Stimulated activated CD4-positive, alpha-beta T cell treated with anti-CD3 and anti-CD28 coated beads, Interleukin-4, amount 100 ng/mL, for 24 hours (primary cell): ENCODE measurements around the gene ITPR1.

Source experiments
- DNase-seq: peaks from one replicate; pipeline ENCODE4 v3.0.0-alpha.2; 2020

The ITPR1 gene

GRCh38 chr3:4511491-4512262 is 18.5 kb downstream of the ITPR1 start:
- DNase-seq, result no peak

- no peak for DNase-seq
Measured at GRCh38 chr3:4512895-4513616, 19.9 kb downstream of the ITPR1 start.

DNA sequence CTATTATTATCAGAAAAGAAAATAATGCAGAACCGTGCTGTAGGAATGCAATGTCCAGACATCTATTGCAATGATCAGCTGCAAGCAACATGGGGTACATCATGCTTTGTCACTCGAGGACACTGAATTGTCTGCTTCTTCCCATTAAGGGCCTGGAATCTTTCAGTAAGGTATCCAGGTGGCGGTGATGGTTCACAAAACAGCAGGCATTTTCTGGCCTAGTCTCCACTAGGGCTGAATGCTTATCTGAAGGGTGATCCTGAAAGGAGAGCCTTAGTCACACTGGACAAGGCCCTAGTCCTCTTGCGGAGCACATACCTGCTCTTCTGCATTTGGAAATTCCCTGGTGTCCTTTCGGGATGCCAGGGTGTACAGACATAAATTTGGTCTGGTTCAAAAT is 21.2 kb downstream of the ITPR1 start:
- DNase-seq, result no peak

DNA sequence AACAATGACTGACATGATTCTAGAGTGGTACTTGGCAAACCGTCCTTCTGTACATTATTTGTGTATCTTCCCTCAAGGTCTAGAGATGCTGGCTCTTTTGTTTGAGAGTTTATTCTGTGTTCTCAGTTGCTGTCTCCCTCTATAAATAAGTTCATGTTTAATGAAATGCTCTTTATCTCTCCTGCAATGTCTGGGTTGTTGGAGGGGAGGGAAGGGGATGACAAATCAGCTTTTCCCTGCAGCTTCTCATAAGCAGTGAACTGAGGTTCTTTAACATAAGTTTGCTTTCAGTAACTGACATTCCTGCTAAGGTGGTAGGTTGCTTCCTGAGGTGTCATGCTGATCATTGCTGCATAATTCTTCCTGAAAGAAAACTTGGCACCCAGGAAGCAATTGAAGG is 21.8 kb downstream of the ITPR1 start:
- no peak for DNase-seq

- no peak for DNase-seq
Measured at GRCh38 chr3:4515916-4516579, 22.9 kb downstream of the ITPR1 start.

DNA sequence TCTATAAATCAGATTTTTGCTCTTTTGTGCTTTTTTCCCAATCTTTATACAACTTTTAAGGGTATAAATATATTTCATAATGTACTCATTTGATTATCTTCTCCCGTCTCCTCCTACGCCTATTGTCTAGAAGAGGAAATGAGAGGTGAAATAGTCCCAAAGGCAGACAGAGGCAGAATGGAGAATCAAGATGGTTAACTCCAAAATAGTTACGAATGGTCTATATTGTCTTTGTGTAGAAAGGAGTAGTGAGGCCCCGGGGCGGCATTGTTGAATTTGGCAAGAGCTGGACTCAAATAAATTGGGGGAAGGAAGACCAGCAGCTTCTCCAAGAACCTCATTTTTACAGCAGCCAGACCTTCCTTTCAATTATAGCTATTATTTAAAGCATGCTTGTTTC is 23.9 kb downstream of the ITPR1 start:
- no peak for DNase-seq

GRCh38 chr3:4517643-4518311 is 24.6 kb downstream of the ITPR1 start:
- DNase-seq, result no peak

DNA sequence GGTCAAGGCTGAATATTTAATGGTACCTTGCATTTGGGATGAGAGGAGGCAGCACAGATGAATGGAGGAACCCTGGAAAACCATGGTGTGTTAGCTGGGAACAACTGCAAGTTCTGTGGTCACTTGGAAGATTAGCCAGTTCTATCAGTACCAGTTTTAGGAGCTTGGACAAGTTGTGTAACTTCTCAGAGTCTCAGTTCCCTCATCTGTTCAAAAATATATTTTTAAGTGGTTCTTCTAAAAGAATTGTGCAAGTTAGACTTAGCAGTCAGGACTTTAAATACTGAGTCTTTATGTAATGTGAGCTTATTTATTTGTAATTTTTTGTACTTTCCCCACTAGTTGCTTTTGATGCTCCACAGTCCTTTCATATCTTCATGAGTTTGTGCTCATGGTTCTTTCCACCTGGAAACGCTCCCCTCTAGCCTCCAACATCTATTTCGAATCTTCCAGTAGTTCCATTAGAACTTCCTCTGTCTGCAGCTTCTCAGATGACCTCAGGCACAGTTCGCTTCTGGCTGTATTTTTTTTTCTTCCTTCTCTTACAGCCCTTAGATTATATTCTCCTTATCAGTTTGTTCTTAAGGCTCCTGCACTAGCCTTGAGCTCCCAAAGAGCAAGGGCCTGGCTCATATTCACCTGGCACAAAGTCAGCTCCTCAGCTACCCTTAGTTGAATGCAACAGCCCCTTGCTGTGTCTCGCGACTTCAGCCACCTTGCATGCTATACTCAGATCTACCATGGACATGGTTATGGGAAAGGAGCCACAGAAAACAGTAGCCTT is 27.1 kb downstream of the ITPR1 start:
- DNase-seq, result no peak

GRCh38 chr3:4522947-4523346 is 29.8 kb downstream of the ITPR1 start:
- DNase-seq, result no peak

DNA sequence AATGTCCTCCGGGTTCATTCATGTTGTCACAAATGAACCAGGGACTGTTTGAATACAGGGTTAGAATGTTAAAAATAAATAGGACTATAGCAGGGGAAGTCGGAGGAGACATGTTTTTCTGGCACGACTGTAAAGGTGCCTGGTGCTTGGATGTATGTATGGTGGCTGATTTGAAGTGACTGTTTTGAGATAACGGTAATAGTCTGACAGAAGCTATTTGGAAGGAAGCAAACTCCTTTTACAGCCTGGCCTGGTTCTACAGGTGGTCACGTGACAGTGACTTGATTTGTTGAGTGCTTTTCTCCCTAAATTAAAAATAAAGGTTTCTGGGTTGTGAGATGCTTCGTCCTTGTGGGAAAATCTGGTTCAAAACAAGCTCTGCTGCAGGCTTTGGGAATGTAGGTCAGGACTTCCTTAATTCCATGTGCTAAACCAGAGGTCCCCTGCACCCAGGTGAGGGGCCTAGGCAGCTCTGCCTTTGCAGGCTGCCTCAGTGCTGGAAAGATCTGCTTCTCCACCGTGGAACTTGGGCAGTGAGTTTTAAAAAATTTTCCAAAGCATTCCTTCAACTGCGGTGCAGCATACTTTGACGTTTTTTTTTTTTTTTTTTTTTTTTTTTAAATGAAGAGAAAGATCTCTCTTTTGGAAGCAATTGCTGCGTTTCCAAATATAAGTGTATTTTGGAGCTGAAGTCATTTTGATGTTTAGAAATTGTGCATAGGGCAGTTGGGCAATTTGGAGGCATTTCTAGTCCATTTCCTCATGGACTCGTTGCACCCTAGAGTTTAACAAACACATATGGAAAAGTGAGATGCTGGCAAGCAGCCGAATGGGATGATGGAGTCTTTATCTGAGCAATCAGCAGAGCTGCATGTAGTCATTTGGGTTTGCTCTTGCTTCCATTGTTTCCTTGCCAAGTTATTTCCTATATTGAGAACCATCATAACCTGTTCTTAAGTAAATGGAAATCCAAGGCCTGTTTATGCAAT is 30.9 kb downstream of the ITPR1 start:
- no peak for DNase-seq

DNA sequence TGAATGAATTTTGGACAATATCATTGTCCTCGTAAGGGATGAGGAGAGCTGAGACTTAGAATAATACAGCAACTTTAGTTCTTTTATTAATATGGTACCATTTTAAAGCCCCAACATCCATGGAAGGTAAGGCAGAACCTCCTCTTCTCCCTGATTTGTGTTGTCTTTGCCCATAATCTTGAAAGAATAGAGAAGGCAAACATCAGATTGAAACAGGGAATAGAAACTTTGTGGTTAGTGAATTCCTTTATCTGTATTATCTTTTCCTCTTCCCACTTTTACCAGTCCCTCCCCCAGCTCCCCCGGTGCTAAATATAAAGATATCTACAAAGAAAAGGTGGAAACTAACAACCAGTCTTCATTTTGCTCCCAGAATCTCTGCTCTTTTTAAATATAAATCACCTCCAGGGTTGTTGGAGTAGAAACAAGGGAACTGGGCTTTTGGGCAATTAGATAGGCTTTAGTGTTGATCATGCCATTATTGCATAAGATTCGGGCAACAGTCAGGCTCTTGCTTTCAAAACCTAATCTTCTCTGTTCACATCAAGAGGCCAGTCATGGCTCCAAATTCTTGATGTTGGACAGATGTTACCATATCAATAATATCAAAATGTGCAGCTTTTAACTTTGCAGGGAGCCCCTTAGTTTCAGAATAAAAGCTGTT is 32.5 kb downstream of the ITPR1 start:
- no peak for DNase-seq

GRCh38 chr3:4528320-4528719 is 35.2 kb downstream of the ITPR1 start:
- no peak for DNase-seq

DNA sequence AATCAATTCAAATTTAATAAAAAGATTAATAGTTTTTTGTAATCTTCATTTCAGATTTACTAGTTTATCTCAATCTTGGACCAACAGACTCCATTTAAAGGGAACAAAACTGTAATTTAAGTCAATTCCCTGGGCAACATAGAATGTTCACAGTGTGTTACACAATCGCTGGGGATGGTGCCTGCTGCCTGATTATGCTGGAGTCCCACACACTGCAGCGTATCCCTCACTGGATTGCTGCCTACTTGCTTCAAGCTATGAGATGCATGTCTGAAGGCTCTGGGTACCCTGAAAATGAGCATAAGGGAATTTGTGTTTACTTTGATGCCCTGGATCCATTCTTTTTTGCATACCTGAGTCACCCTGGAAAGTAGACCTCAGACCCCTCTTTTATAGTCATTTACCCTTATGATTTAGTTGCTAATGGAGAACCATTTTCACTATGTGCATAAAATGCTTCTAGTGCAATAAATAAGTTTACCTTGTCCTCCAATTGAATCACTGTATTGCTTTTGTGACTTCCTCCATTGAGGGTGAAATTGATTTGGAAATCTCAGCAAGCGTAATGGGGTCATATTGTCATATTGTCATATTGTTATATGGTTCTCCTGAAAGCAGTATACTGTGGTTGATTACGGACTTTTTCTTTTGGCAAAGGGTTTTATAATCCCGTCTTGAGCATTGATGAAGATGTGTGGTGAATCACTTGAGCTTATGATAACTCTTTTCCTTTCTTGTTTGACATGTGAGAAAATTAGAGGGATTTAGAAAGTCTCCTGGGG is 35.9 kb downstream of the ITPR1 start:
- DNase-seq, result no peak

GRCh38 chr3:4529876-4530588 is 36.9 kb downstream of the ITPR1 start:
- DNase-seq, result no peak

DNA sequence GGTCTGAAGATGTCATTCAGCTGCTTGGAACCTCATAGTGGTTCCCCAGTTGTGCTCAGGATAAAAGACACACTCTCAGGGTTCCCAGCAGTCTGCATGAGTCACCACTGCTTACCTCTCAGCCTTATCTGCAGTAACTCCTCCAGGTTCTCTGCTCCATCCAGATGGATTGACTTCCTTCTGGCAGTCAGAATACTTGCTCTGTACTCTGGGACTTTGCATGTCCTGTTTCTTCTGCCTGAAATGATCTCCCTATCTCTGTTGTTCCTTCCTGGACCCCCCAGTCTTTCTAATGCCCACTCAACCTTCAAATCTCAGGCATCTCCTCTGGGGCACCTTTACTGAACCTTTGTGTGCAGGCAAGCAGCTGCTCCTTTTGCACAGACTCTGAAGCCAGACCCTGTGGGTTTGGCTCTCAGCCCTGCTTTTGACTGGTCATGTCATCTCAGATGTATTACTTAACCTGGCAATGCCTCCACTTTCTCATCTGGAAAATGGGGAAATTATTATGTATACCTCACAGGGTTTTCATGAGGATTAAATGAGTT is 38.4 kb downstream of the ITPR1 start:
- DNase-seq, result no peak

- DNase-seq, result no peak
Measured at GRCh38 chr3:4532535-4533112, 39.5 kb downstream of the ITPR1 start.

GRCh38 chr3:4533489-4534443 is 40.6 kb downstream of the ITPR1 start:
- no peak for DNase-seq
